GM12801 (cell line): ENCODE results near the gene PCNP.

Experiments
- TF ChIP-seq, protein P1 (sequence below): IDR thresholded peaks from one replicate; pipeline ENCODE4 v1.5.1; 2011; ENCODE audit warnings: control low read depth; ENCODE audit not compliant: insufficient read length; ENCODE audit errors: extremely low read depth

PCNP gene

DNA sequence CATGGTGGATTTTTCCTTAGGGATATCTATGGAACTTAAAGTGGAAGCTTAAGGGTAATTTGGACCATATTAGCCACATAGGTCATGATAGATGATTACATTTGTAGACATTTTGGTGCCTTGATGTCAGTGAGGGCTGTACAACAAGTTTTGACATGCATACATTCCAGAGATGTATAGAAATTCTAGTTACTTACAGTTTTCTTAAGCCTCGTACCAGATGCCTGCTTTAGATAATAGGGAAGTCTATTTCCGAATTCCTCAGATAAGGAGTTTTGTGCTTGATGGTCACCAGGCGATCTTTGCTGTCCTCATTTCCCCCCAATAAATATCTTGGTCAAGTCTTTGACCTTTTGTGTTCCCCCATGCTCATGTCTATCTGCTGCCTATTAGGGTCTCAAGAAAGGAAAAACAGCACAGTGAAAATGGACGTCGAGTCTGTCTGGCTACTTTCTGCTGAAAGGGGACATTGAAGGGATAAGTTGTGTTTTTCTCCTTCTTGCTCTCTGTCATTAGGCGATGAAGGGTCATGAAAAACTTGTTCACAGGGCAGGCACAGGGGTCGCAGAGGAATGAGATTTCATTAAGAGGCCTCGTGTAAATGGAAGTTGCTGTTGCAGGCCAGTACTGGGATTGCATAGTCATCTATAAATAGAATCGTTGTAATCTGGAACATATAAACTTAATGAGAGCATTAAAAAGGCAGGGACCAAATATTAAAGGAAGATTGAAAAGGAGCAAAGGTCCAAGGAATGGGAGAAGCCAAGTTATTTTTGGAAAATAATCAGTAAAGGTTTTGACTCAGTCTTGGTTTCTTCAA, 41.0 kb upstream of the PCNP start:
- TF ChIP-seq, protein P1, sequence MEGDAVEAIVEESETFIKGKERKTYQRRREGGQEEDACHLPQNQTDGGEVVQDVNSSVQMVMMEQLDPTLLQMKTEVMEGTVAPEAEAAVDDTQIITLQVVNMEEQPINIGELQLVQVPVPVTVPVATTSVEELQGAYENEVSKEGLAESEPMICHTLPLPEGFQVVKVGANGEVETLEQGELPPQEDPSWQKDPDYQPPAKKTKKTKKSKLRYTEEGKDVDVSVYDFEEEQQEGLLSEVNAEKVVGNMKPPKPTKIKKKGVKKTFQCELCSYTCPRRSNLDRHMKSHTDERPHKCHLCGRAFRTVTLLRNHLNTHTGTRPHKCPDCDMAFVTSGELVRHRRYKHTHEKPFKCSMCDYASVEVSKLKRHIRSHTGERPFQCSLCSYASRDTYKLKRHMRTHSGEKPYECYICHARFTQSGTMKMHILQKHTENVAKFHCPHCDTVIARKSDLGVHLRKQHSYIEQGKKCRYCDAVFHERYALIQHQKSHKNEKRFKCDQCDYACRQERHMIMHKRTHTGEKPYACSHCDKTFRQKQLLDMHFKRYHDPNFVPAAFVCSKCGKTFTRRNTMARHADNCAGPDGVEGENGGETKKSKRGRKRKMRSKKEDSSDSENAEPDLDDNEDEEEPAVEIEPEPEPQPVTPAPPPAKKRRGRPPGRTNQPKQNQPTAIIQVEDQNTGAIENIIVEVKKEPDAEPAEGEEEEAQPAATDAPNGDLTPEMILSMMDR: no peak

DNA sequence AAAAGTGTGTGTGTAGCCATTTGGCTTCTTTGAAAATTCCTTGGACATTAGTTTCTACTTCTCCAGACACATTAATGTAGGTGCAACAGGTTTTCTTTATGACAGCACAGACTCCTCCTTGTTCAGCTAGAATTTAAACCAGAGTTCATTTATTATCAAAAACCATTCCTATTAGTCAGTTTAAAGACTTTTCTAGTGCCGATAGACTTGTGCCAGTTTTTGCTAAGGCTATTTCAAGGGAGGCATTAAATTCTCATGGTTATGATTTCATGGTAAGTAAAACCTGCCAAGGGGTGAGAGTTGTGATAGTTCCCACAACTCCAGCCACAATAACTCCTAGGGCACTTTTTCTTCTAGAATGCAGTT, 40.4 kb upstream of the PCNP start:
- TF ChIP-seq, protein P1: no peak

DNA sequence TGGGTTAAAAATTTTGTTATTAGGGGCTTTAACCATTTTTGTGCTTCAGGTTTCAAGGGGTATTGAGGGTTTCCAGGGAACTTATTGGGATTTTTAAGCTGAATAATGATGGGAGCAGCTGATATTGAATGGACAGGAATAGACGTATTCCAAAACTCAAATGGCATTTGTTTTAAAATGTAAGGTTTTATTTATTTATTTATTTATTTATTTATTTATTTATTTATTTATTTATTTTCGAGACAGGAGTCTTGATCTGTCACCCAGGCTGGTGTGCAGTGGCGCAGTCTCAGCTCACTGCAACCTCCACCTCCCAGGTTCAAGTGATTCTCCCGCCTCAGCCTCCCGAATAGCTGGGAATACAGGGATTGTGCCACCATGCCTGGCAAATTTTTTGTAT, 38.8 kb upstream of the PCNP start:
- TF ChIP-seq, protein P1: no peak

DNA sequence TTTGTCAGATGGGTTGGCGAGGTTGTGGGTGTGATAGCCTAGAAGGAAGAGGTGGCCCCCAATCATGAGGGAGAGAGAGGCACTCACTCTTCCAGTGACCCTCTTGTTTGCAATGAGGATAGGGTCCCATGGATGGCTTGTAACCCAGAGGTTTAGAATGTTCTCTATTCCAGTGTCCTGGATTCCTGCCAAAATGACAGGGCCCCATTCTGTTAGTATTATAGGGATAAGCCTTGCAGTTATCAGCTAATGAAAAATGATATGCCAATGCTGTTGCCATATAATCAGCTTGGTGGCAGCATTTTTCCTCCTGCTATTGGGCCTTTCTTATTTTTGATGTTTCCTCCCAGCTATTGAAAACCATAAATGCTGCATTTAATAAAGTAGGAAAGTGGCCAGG, 37.7 kb upstream of the PCNP start:
- TF ChIP-seq, protein P1: no peak

DNA sequence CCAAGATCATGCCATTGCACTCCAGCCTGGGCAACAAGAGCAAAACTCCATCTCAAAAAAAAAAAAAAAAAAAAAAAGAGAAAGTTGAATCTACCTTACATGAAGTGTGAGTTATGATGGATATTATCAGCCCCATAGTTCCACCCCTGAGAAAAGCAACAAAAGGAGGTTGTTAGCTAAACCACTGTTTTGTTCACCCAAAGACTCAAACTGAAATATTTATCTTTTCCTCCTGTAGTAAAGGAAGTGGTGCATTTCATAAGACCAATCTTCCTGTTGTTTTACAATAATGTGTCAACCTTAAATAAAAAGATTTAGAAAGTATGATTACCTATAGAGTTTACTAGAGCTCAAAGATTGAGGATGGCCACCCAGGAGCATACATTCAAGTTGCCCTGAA, 31.0 kb upstream of the PCNP start:
- TF ChIP-seq, protein P1: no peak

DNA sequence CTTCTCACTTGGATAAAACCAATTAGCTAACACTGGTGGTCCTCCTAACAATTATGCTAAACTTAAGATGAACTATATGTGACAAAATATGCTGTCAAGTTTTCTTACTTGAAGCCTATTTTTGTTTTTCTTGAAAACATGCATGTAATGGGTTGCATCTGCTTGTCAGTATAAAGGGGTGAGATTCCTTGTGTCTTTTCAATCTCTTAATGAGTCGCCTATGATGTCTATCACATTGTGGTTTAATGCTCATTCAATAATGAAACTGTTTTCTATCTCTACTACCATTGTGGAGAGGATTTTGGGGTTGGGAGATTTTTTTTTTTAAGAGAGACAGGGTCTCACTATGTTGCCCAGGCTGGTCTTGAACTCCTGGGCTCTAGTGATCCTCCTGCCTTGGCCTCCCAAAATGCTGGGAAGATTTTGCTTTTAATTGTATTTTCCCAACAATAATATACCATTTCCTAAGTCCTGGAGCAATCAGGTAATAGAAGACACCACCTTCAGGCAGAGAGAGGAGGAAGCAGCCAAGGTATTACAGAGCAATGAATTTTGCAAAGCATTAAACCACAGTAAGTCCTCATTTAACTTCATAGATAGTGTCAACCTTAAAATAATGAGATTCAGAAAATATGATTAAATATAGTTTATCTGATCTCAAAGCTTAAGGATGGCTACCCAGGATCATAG, 29.7 kb upstream of the PCNP start:
- TF ChIP-seq, protein P1: no peak

DNA sequence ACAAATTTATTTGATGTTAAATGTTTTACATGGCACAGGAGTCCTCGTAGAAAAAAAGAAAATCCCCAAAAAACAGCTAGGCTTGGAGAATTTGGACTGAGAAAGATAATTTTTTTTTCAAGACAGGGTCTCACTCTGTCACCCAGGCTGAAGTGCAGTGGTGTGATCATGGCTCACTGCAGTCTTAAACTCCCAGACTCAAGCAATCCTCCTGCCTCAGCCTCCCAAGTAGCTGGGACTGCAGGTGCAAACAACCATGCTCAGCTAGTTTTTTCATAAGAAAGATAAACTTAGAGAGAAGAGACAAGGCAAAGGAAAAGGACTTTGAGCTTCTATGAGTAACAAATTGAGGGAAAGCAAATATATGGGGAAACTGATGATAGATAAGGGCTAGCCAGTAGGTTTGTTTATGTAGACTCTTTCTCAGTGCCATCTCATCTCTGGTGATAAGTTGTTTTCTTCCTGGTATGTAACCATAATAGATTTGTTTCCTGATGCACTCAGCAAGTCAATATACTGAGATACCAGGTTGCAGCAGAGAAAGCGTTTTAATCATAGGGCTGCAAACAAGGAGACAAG, 25.4 kb upstream of the PCNP start:
- TF ChIP-seq, protein P1: no peak
